ENCODE data around the gene TDRKH.

TDRKH gene

DNA sequence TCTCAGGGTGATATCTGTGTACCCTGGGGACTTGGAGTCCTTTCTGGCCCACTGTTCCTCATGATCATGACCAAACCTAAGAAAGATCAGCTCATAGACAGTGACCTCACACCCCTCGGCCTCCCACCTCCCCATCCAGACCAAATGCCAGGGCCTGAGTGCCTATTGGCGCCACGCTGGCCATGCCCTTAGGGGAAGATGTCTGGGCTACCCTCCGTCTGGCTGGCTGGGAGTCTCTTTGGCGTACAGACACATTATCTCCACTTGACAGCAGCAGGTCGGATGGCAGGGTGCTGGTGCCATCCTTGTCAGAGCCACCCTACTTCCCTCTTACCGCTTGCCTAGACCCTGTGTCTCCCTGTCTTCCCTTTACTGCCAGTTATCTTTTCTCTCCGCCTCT lies 32.9 kb upstream of the TDRKH start:
- TF ChIP-seq, protein P1, sequence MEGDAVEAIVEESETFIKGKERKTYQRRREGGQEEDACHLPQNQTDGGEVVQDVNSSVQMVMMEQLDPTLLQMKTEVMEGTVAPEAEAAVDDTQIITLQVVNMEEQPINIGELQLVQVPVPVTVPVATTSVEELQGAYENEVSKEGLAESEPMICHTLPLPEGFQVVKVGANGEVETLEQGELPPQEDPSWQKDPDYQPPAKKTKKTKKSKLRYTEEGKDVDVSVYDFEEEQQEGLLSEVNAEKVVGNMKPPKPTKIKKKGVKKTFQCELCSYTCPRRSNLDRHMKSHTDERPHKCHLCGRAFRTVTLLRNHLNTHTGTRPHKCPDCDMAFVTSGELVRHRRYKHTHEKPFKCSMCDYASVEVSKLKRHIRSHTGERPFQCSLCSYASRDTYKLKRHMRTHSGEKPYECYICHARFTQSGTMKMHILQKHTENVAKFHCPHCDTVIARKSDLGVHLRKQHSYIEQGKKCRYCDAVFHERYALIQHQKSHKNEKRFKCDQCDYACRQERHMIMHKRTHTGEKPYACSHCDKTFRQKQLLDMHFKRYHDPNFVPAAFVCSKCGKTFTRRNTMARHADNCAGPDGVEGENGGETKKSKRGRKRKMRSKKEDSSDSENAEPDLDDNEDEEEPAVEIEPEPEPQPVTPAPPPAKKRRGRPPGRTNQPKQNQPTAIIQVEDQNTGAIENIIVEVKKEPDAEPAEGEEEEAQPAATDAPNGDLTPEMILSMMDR (IDR thresholded peaks at IDR 0.05; ENCODE audit: low read depth, low read length): no peak
- DNase-seq (ENCODE audit: low read depth in 2 of 2): no peak
- no peak overlapping the region for H3K4me3 ChIP-seq (replicated peaks in 1 of 2; ENCODE audit: low read depth in 2 of 2, low read length in 2 of 2)

DNA sequence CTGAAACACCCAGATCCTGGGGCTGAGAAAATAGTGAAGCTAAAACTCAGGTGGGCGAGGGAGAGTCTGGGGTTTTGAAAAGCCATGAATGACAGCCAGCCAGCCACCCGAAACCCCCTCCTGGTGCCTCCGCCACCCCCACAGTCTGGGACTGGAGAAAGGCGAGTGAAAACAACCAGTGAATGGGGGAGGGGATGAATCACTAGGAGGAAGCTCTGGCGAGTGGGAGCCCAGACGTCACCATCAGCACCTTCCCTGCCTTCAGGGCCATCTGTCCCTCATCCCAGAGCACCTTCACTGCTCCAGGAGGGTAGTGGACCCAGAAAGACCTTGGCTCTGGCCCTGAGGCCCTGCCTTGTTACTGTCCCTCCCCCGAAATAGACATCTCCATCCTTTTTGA lies 32.1 kb upstream of the TDRKH start:
- DNase-seq (ENCODE audit: low read depth in 2 of 2): no peak
- no peak overlapping the region for H3K4me3 ChIP-seq (replicated peaks in 1 of 2; ENCODE audit: low read depth in 2 of 2, low read length in 2 of 2)
- TF ChIP-seq, protein P1 (IDR thresholded peaks at IDR 0.05; ENCODE audit: low read depth, low read length): no peak

DNA sequence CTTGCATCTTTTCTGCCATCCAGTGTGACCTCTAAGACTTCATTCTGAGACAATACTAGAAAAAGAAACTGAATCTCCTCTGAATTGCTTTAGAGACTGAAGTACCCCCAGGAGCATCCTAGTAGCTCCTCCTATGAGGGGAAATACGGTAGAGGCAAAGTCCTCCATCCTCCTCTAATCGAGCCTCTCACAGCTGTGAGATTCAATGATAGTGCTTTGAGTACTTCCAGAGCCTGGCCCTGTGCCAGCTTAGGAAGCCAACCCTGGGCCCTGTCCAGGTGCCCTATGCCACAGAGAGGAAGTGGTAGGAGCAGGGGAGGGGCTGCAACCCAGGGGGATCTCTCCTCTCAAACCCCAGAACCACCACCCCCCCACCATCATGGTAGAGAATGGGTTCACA lies 30.6 kb upstream of the TDRKH start:
- TF ChIP-seq, protein P1 (IDR thresholded peaks at IDR 0.05; ENCODE audit: low read depth, low read length): no peak
- DNase-seq (ENCODE audit: low read depth in 2 of 2): no peak
- H3K4me3 ChIP-seq (replicated peaks in 1 of 2; ENCODE audit: low read depth in 2 of 2, low read length in 2 of 2): no peak overlapping the region

DNA sequence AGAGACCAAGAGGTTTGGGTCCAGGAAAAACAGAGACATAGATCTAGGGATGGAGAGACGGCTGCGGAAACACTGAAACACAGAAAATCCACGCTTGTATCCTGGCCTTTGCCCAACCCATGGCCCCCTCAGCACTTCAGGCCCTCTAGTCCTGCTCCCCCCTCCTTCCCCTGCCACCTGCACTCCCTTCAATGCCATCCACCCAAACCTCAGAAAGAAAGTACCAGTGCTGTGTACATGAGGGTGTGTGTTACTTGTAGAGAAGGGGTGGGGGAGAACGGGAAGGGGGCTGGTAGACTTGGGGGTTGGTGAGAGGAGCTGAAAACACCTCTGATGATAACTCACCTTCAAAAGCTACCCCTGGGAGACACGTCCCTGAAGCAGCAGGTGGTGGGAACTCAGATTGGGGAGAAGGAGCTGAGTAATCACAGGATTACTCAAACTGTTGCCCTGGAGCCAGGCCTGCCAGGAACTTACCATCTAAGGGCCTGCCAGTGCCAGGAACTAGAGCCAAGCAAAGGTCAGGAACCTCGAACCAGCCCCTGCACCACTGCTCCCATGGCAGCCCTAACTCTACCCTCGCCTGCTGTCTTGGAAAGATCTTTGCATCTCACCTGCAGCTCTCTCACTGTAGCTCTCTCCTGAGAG lies 29.8 kb upstream of the TDRKH start:
- TF ChIP-seq, protein P1 (IDR thresholded peaks at IDR 0.05; ENCODE audit: low read depth, low read length): no peak
- peak in 1 of 2 donors; percentile 26 for DNase-seq (ENCODE audit: low read depth in 2 of 2)
- H3K4me3 ChIP-seq (replicated peaks in 1 of 2; ENCODE audit: low read depth in 2 of 2, low read length in 2 of 2): no peak overlapping the region

DNA sequence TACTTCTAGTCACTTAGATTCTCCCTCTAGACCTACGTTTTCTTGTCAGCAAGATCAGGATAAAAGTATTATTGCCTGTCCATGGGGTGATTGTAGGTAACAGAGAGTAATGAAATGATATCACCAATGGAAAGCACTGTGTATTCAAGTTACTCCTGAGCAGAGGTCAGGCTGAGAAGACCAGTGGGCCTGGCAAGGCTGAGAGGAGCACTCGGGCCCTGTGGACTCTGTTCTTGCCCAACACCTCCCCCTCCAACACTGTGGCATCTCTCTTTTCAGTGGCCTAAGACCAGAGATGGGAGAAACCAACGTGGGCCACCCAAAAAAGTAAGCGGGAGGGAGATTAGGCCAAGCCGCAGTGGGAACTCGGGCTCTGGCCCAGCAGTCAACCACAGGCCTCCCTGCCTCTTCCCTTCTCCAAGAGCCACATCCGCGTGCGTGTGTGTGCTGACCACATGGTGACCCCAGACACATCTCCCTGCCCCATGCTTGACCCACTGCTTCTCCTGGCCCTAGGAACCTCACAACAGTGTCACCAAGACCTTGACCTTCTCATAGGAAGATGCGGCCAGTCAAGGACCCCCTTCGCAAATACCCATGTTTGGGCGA lies 29.0 kb upstream of the TDRKH start:
- no peak overlapping the region for H3K4me3 ChIP-seq (replicated peaks in 1 of 2; ENCODE audit: low read depth in 2 of 2, low read length in 2 of 2)
- TF ChIP-seq, protein P1 (IDR thresholded peaks at IDR 0.05; ENCODE audit: low read depth, low read length): no peak

DNA sequence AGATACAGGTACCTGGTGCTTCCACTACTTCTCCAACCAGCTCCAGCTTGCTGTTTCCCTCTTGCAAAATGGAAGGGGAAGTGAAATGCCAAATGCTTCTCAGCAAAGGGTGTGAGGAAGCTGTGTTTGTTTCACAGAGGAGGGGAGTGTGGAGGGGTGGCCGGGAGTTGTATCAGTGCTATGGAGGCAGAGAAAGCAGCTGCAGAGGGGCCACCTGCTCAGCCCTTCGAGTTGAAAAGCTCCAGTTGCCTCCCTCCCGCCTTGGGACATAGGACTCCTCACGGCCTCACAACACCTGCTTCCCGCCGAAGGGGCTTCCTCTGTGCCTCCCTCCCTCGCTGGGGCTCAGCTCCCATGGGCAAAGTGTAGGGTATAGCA lies 27.0 kb upstream of the TDRKH start:
- no peak for DNase-seq (ENCODE audit: low read depth in 2 of 2)
- no peak overlapping the region for H3K4me3 ChIP-seq (replicated peaks in 1 of 2; ENCODE audit: low read depth in 2 of 2, low read length in 2 of 2)
- TF ChIP-seq, protein P1 (IDR thresholded peaks at IDR 0.05; ENCODE audit: low read depth, low read length): no peak

More for the DNA sequence above, 29.0 kb upstream of the TDRKH start:
- DNase-seq (ENCODE audit: low read depth in 2 of 2): no peak

All from cardiac fibroblast (primary cell).